Measurements from ENCODE around the gene MRPS27.
A peak's percentile ranks its signal among the peaks of the same experiment; 100 is the strongest.

MRPS27 gene

DNA sequence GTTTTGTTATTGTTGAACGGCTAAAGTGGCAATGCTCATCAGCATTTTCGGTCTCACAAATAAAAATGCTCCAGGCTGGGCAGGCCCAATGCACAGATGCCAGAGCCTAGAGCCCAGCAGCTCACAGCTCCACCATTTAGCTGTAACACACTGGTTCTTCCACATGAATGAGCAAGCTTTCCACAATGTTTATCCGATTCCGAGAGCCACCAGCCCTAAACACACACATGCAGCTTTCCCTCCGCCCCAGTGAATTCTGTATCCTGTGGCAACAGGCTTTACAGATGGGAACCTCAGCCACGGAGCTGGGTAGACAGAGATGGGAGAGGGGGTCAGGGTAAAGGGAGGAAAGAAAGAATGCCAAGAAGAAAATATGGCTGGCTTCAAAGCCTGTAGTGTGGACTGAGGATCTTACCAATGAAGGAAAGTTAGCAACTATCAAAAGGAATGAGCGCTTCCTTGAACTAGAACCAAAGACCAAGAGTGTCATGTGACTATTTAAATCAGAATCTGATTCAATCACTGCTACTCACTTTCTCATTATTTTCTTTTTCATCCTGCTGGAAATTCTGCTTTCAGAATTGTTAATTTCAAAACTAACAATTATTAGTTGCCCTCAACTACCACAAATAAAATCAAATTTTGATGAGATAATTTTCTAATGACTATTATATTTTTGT, 77.1 kb downstream of the MRPS27 start:
- Histone ChIP-seq H3K4me3 (no peak overlapping the region), H3K27ac (no peak overlapping the region)

DNA sequence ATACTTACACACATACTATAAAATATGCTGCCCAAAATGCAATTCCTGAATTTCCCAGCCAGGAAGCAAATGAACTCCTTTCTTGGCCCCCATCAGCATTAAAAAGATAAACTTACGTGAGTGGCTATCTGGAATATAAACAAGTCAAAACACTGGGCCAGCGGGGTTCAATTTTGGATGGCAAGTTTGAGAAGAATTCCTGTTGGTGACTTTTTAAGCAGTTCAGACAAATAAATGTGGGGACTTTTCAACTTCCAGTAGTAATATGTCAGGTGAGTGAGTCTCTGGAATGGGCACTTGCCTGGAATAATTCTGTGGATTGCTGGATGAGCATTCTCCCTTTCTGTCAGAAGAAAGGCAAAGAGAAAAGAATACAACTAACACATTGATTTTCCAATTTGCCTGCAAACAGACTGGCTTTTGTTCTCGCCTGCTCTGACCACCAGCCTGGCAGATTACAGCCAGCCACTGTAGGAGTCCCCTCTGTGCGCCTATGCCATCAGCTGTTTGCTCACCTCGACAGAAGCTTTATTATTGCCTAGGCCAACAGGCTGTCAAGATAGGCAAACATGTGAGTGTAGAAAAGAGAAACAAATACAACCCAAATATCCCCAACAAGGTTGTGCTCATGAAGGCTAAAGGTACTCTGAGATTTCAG, 78.6 kb downstream of the MRPS27 start:
- H3K4me3 ChIP-seq = no peak overlapping the region
- H3K27ac ChIP-seq = no peak overlapping the region

DNA sequence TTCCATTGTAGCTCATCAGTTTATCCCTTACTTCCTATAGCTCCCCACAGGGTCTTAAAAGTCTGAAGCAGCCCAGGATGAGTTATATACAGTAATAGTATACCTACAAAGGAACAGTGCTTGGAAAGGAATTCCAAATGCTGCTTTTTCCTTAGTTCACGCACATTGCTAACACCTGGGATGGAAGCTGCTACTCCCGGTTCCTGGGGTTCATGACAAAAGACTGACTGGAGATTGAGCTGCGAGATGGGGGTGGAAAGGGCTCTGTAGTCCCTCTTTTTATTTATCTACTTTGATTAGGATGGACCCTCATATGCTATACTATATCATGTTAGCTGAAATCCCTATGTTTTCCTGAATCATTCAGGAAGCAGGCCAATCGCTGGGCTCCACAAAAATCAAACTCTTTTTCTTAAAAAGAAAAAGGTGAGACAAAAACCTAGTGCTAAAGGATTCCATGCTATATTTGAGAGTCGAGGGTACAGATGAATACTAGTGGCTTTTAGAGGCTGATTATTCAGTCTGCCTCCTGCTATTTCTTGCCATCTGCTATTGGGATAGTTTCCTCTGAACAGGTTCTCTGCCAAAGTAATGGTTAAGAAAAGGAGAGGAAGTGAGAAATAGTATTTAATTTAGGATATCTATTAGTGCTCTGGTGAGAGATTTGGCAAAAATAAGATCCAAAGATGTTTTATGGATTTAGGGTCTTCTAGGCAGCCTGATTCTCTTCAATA, 81.2 kb downstream of the MRPS27 start:
- H3K4me3 ChIP-seq = no peak overlapping the region
- no peak overlapping the region for H3K27ac ChIP-seq

DNA sequence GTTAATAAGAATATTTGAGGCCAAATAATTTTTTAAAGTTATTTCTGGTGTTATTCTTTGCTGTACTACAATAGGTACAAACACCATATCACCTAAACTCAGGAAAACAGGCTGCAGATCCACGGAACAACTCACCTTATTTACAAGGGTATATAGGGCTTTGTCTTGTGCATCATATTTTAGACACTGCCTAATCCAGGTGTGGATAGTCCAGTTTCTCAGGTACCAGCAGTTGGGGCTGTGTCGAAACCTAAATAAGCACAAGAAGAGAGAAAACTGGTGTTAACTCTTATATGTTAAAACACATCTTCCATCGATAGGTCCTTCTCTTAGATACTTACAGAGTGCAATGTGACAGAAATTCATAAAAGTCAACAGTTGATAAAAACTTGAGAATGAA, 82.2 kb downstream of the MRPS27 start:
- Histone ChIP-seq H3K27ac (no peak overlapping the region), H3K4me3 (no peak overlapping the region)

DNA sequence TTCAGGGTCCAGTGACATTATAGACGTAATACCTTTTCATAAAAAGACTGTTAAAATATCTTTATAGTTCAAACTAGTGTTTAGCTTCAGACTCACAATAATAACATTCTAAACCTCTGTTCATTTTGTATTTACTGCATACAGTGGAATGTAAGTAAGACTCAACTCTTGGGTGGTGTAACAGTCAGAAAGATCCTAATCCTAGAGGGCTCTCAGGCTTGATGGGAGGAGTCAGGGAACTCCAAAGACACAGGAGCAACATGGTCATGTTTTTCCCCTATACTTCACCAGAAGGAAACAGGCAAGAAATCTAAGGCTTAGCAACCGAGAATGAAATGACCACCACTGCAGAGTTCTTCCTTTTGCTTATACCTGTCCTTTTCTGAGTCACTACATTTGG, 82.6 kb downstream of the MRPS27 start:
- Histone ChIP-seq H3K4me3 (no peak overlapping the region), H3K27ac (no peak overlapping the region)

DNA sequence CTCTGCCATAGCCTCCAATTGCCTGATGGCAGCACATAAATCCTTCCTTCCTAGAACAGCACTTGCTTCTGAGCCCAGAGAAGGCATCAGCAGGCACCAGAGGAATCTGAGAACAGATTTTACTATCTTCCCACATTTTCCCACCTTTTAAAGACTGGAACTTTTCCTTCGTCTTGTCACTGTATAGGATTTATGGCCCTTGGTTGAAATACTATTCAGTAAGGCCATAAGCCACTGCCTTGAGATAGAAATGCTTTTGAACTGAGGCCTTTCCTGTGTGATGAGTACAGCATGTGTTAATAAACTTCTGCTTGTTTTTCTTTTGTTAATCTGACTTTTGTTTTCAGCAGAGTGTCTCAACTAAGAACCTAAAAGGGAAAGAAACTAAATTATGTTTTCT, 84.3 kb downstream of the MRPS27 start:
- Histone ChIP-seq H3K4me3 (no peak overlapping the region), H3K27ac (peak overlapping the region in 2 of 21 experiments; percentile 13 to 40)

DNA sequence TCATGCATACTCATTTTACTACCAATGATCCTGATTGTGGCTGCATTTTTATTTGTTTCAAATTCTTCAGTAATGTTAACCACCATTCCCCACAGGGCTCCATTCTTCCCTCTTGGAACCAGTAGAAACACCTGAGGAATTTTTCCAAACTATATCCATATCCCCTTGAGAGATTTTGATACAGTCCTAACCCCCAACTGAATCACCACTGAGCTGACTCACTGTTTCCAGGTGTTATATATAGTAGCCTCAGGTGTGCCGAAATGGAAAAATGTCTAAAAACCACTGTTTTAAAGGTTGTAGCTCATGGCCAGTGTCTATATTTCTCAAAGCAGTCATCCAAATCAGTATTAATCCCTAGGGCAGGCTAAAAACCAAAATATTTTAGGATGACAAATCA, 85.2 kb downstream of the MRPS27 start:
- peak overlapping the region in 6 of 21 experiments; percentile 7 to 54 (median 34) for H3K27ac ChIP-seq
- no peak overlapping the region for H3K4me3 ChIP-seq

DNA sequence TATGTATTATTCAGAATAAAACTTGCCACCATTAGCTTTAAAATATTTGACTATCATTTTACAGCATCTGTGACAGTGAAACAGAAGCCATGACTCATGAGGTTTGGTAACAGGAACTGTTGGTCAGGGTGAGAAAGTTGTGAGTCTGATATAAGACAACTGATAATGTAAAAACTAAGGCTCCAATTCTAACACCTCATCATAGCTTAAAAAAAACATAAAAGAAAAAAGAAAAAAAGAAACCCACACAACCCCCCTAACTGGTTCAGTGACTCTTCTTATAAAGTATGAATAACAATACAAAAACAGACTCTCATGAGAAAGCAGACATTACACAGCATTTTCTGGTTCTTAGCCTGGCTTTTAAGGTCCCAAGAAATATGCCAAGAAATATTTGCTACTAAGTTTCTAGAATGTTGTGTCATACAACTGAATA, 85.8 kb downstream of the MRPS27 start:
- Histone ChIP-seq H3K27ac (peak overlapping the region in 5 of 21 experiments; percentile 7 to 54 (median 40)), H3K4me3 (no peak overlapping the region)

DNA sequence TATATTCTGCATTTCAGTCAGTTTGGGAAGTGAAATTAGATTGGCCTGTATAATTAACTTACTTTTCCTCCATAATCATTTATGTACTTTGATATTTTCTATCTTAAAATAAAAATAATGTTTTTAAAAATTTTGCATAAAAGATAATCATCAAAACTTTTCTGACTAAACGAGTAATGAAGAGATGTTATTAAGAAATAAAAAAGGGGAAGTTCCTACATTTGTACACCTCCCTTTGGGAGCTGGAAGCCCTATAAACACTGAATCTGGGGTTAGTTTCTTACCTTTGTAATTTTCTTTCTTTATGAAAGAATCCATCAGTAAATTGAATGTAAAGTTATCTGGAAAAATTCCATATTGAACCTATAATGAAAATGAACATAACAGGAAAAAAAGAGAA, 86.2 kb downstream of the MRPS27 start:
- H3K4me3 ChIP-seq = no peak overlapping the region
- peak overlapping the region in 2 of 21 experiments; percentile 7 to 40 for H3K27ac ChIP-seq

DNA sequence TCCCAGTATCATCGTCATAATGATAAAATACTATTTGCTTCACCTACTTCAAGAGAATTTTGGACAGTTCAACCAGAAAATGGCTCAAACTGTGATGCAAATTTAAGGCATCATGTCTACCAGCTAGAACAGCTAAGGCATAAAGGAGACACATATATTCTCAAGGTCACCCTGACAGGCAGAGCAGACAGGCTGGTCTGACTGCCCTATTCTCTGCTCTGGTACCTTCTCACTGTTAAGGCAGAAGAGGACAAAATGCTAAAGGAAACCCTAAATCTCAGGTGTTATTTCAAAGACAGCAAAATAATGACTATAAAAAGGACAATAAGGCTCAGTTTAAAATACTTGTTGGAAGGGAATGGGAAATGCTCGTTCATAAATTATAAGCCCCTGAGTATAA, 87.2 kb downstream of the MRPS27 start:
- Histone ChIP-seq H3K4me3 (no peak overlapping the region), H3K27ac (peak overlapping the region in 4 of 21 experiments; percentile 12 to 52 (median 32))

DNA sequence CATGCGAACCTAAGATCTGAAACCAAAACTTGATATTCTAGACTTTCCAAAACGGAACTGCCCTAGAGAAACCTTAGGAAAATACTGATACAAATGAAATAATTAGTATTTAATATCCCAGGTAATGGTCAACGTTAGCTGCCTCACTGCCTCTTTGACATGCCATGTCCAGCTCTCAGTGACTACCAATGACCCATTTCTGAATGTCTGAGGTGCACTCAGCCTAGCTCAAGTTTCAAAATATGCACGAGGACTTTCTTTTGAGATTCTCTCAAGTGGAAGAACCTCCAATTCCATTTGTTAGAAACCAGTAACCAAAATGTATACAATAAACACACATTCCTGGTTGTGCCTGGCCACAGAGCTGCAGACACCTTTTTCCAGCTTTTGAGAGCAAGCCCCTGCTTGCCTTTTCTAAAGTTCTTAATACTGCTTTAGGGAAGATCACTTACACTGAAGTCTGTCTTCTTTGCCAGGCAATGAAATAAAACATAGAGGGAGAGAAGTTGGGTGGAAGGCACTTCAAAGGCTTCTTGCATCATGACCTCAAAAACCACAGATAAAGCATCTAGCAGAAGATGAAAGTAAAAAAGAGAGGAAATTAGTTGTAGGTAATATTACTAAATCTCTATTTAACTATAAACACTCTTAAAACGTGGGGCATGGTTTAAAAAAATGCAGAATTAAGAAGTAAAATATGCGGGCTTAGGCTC, 87.9 kb downstream of the MRPS27 start:
- no peak overlapping the region for H3K4me3 ChIP-seq
- H3K27ac ChIP-seq = peak overlapping the region in 5 of 21 experiments; percentile 14 to 52 (median 34)

DNA sequence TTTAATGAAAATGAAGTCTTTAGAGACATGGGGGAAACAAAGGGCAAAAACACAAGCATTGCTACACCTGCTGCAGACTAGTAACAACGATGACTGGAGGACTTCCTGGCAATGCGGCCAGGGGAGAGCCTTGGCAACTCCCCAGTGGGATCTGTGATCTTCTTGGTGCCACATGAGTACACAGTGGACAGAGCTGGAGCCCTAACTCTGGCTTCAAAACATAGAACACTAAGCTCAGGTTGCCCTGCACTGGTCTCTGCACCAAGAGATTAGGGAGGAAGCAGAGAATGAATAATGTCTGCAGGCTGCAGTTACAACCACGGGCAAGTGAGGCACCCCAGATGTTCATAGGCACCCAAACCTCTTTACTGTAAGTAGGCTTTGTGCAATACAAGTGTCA, 91.1 kb downstream of the MRPS27 start:
- Histone ChIP-seq H3K27ac (no peak overlapping the region), H3K4me3 (no peak overlapping the region)

DNA sequence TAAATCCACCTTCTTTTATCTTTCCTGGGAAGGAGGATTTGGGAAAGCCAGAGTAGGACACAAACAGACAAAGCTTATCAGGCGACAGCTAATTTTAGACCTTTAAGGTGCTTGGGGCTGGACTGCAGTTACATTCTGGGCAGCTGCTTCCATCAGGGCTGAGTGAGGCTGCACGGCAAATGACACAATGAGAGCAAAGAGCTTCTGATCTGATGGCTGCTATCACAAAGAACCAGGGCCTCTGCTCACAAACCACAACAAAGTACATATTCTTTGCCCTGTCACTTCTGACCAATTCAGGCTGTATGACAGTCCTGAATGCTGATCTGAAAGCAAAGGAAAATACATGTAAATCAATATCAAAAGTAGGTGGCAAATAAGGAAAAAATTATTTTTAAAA, 93.1 kb downstream of the MRPS27 start:
- H3K4me3 ChIP-seq = no peak overlapping the region
- no peak overlapping the region for H3K27ac ChIP-seq

DNA sequence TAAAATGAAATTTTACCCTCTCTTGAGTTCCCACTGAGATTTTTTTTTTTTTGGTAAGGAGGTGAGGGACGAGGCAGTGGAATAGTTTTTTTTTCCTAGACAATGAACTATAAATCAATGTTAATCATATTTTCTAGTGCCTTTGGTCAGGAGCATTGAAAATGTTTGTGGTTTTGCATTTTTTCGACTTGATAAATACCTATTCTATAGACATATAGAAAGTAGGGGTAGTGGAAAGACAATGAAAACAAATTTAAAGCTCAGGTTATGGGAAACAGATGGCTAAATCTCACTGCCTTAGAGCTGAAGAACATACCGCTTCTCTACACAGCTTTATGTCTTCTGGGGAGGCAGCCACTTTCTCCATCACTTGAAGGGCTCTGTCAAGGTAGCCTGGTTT, 94.3 kb downstream of the MRPS27 start:
- no peak overlapping the region for H3K27ac ChIP-seq

DNA sequence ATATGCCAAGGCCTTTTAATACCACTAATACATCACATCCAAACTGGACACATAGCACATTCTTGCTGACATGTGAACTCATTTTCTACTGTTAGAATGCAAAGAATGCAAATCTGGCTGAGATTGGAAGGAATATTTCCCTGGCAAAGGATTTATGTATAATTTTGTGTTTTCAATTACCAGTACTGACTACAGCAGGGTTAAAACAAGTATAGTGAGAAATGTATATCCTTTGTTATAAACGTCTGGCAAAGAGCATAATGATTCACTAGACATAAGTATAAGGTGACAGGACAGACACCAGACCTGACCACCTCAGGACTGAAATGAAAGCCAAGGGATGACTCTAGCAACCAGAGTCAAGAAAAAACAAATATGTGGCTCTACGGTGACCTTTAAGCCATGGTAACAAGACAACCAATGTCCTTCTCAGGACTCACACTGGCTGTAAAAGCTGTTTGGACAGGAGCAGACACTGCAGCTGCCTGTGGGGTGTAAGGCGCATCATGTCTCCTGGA, 95.0 kb downstream of the MRPS27 start:
- H3K27ac ChIP-seq = no peak overlapping the region
- H3K4me3 ChIP-seq = no peak overlapping the region

More for the DNA sequence above, 94.3 kb downstream of the MRPS27 start:
- H3K4me3 ChIP-seq = no peak overlapping the region

DNA sequence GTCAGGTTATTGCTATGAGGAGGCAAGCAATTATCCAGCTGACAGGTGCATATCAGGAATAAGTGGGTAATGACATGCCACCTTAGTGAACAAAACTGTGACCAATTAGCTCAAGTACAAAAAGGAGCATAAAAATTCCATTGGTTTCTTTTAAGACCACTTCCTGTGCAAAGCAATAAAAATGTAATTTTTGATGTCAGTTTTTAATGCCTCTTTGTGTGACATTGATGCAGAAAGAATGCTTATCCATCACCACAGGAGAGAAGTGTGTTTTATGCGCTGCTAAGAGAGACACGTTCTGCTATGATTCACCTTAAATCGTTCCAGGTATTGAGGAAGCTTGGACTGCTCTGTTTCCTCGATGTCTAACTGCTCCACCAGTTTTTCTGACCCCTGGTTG, 96.7 kb downstream of the MRPS27 start:
- Histone ChIP-seq H3K27ac (no peak overlapping the region), H3K4me3 (no peak overlapping the region)

DNA sequence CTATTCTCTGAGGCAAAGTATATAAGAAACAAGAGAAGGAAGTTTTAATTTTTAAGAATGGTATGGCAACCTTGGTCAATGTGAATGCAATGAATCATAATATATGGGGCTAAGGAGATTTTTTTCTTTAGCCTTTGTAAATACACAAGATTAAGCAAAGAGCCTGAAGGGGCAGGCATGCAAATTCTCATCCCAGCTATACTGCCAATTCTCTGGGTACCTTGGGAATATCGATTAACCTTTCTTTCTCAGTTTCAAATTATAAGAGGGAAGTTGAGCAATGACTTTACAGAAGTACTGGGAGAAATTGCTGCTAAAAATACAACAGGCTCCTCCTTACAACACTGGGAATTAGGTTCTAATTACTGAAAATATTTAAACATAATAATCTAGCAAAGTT, 97.5 kb downstream of the MRPS27 start:
- Histone ChIP-seq H3K4me3 (no peak overlapping the region), H3K27ac (peak overlapping the region in 1 of 21 experiments; percentile 13)

DNA sequence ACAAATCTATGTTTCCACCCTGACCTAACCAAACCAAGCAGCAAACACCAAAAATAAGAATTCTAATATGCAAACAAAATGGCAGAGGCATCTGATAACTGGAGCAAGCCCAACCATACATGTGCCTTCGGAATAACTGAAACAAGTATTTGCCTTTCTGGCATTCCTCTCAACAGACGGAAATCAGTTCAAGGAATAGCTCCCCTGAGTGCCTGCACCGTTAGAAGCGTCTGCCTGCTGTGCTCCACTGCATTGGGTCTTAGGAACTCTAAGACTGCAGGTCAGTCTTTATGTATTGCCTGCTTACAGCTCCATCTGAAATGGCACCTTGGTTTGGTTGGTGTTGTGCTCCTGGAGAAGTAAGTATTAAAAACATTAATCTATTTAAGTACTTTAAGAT, 98.5 kb downstream of the MRPS27 start:
- Histone ChIP-seq H3K27ac (no peak overlapping the region), H3K4me3 (no peak overlapping the region)

DNA sequence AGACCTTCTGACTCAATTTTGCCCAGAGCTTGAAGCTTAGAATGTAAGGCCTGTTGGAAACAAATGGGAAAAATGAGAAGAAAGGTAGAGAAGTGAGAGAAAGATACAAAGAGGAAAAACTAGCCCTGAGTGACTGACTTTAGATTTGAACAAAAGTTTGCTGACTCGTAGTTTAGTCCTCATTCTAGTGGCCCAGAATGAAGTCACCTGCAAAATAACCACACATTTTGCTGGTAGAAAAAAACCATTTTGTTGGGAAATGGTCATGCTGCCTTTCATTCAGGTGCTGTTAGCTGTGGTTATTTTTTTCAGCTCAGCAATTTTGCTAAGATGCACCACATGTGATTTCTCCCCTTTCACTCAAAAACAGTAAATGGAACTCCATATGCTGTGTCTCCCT, 98.9 kb downstream of the MRPS27 start:
- Histone ChIP-seq H3K27ac (no peak overlapping the region), H3K4me3 (no peak overlapping the region)

DNA sequence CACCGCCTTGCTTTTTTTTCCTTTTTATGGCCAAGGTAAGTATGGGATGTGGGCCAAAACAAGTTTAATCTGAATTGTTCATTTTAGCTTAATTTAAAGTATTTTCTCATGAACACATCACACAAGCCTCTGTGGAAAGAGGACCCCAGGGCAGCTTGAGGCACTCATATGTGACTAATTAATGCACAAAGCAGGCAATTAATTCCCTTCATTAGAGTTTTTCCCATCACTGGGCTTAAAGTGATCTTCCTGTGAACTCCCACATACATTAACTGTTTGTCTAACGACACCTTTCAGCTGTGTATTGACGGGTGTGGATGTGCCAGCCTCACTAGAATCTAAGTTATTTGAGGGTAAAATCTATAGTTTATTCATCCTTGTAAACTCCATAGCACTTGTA, 103.3 kb downstream of the MRPS27 start:
- no peak overlapping the region for H3K4me3 ChIP-seq
- no peak overlapping the region for H3K27ac ChIP-seq

Data from skin epidermis (tissue), 12 donors.